Chondrocyte (in vitro differentiated cells): ENCODE data around the gene ABCB8. TPM values are rescaled to one million over a fixed set of nuclear protein-coding genes. Genes with fewer than 3 reads are reported as not detected.

Experiments
- DNase-seq: peaks from one replicate; pipeline ENCODE4 v3.0.0; 2021; ENCODE audit warnings: mixed read lengths, low spot score
- H3K27ac Mint-ChIP-seq: one replicate; pipeline ENCODE4 v1.8.0; 2021; ENCODE audit warnings: mild to moderate bottlenecking, moderate library complexity, mixed read lengths; ENCODE audit not compliant: unreplicated experiment
- H3K27me3 Mint-ChIP-seq: 2 replicates; pipeline ENCODE4 v1.8.0; 2021; ENCODE audit warnings: low read depth, mixed read lengths
- H3K36me3 Mint-ChIP-seq: 2 replicates; pipeline ENCODE4 v1.8.0; 2021; ENCODE audit warnings: low read depth, mixed read lengths
- H3K4me1 Mint-ChIP-seq: 2 replicates; pipeline ENCODE4 v1.8.0; 2021; ENCODE audit warnings: low read depth, mild to moderate bottlenecking, mixed read lengths
- H3K4me3 Mint-ChIP-seq: one replicate; pipeline ENCODE4 v1.8.0; 2021; ENCODE audit warnings: mild to moderate bottlenecking, moderate library complexity, mixed read lengths; ENCODE audit not compliant: unreplicated experiment
- H3K9me3 Mint-ChIP-seq: 2 replicates; pipeline ENCODE4 v1.8.0; 2021; ENCODE audit warnings: low read depth, mixed read lengths
- CTCF ChIP-seq: fragments of 200-600 bp; sonication (generic); IDR thresholded peaks from 2 replicates; pipeline ENCODE4 v1.5.0; 2021; ENCODE audit warnings: antibody characterized with exemption, mild to moderate bottlenecking, moderate library complexity
- total RNA-seq: library from RNA; stranded (reverse); gene quantifications from 3 replicates; pipeline ENCODE4 v1.2.1, GENCODE V29; 2021

Gene ABCB8
- total RNA-seq, 1 donor from 2014 or later: 30.2 TPM

GRCh38 chr7:151015967-151016366, 12.3 kb upstream of the ABCB8 start:
- no peak for DNase-seq
- no peaks in the 10 kb centered on the region for H3K36me3 Mint-ChIP-seq
- H3K4me1 Mint-ChIP-seq: peaks cover 30% of the 10 kb centered on the region
- H3K9me3 Mint-ChIP-seq: no peaks in the 10 kb centered on the region
- peaks cover 32% of the 10 kb centered on the region for H3K27me3 Mint-ChIP-seq
- TF ChIP-seq CTCF: no peak
- no peak overlapping the region for H3K27ac Mint-ChIP-seq
- H3K4me3 Mint-ChIP-seq: no peak overlapping the region

DNA sequence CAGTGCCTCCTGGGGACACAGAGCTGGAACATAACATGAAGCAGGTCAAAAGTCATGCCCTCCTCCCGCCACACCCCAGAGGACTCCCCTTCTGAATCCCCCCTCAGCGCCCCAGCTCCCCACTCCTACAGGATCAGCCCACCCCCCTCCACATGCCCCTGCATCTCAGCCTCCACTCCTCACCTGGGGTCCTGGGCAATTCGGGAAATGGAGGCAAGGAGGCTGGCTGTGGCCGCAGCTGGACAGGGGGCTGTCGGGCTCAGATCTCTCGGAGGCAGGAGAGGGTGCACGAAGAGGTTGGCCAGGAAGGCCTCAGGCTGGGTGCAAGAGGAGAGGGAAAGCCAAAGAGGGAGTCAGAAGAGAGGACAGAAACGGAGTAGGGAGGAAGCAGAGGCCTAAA, 11.7 kb upstream of the ABCB8 start:
- H3K27ac Mint-ChIP-seq: no peak overlapping the region
- no peak overlapping the region for H3K4me3 Mint-ChIP-seq
- TF ChIP-seq CTCF: no peak
- H3K27me3 Mint-ChIP-seq: peaks cover 32% of the 10 kb centered on the region
- H3K36me3 Mint-ChIP-seq: no peaks in the 10 kb centered on the region
- H3K9me3 Mint-ChIP-seq: no peaks in the 10 kb centered on the region
- no peak for DNase-seq
- peaks cover 28% of the 10 kb centered on the region for H3K4me1 Mint-ChIP-seq

DNA sequence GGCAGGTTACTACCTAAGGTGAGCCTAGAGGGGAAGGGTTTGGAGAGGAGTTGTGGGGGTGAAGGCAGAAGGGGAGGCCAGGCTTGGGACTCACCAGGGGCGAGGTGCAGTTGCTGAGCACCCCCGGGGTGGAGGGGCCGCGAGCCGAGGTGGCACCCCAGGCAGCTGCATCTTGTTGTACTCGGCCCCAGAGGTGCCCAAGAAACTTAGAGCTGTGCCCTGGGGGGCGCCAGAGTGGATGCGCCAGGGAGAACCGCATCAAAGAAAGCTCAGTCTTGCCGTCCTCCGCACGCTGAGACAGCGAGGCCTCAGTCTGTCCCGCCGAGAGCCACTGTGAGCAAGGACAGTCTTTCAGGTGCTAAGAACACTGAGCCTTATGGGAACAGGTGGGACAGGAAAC, 11.3 kb upstream of the ABCB8 start:
- TF ChIP-seq CTCF: no peak
- Mint-ChIP-seq H3K4me3 (no peak overlapping the region), H3K36me3 (no peaks in the 10 kb centered on the region), H3K4me1 (peaks cover 28% of the 10 kb centered on the region), H3K27ac (no peak overlapping the region), H3K27me3 (peaks cover 29% of the 10 kb centered on the region), H3K9me3 (no peaks in the 10 kb centered on the region)
- no peak for DNase-seq

GRCh38 chr7:151017370-151017952, 10.8 kb upstream of the ABCB8 start:
- TF ChIP-seq CTCF: no peak
- no peak overlapping the region for H3K4me3 Mint-ChIP-seq

GRCh38 chr7:151017953-151018420, 10.3 kb upstream of the ABCB8 start:
- TF ChIP-seq CTCF: peak; percentile 99
- no peak overlapping the region for H3K27ac Mint-ChIP-seq
- H3K9me3 Mint-ChIP-seq: no peaks in the 10 kb centered on the region
- H3K27me3 Mint-ChIP-seq: peaks cover 22% of the 10 kb centered on the region
- H3K36me3 Mint-ChIP-seq: no peaks in the 10 kb centered on the region
- H3K4me1 Mint-ChIP-seq: peaks cover 22% of the 10 kb centered on the region
- no peak for DNase-seq
- peak overlapping the region; percentile 60 for H3K4me3 Mint-ChIP-seq

More at GRCh38 chr7:151017370-151017952, 10.8 kb upstream of the ABCB8 start:
- Mint-ChIP-seq H3K27me3 (peaks cover 26% of the 10 kb centered on the region), H3K9me3 (no peaks in the 10 kb centered on the region), H3K4me1 (peaks cover 26% of the 10 kb centered on the region), H3K27ac (no peak overlapping the region), H3K36me3 (no peaks in the 10 kb centered on the region)
- DNase-seq: no peak
